Activated B cell treated with CpG ODN at 0.5 μM for 24 hours (primary cell): ENCODE results near the gene ZMYND15. TPM values are rescaled to one million over a fixed set of nuclear protein-coding genes. Genes with fewer than 3 reads are reported as not detected.
A peak's percentile ranks its signal among the peaks of the same experiment; 100 is the strongest.

Experiments
- ATAC-seq: fragments of 200-7000 bp; cut with Tn5 transposase; one replicate; pipeline ENCODE4 v1.10.0; 2021; ENCODE audit warnings: low read depth, mild to moderate bottlenecking, moderate library complexity
- CTCF ChIA-PET: fragments of 350-600 bp; sonication (Branson Sonifier 250); formaldehyde crosslinking; loops from one replicate; lab custom pipeline; 2021; ENCODE audit warnings: antibody characterized with exemption; lab: Charles Lee
- POLR2A ChIA-PET: fragments of 350-600 bp; sonication (Branson Sonifier 250); formaldehyde crosslinking; loops from one replicate; lab custom pipeline; 2021; ENCODE audit warnings: antibody characterized with exemption; lab: Charles Lee
- DNase-seq: peaks from one replicate; pipeline ENCODE4 v3.0.0; 2022
- H3K27ac Mint-ChIP-seq: one replicate; pipeline ENCODE4 v1.8.0; 2020; ENCODE audit warnings: mixed read lengths
- H3K27me3 Mint-ChIP-seq: one replicate; pipeline ENCODE4 v1.8.0; 2021; ENCODE audit warnings: mixed read lengths
- H3K36me3 Mint-ChIP-seq: one replicate; pipeline ENCODE4 v1.8.0; 2021; ENCODE audit warnings: low read depth, mixed read lengths
- H3K4me1 Mint-ChIP-seq: one replicate; pipeline ENCODE4 v1.8.0; 2021; ENCODE audit warnings: mixed read lengths
- H3K4me3 Mint-ChIP-seq: one replicate; pipeline ENCODE4 v1.8.0; 2020; ENCODE audit warnings: mild to moderate bottlenecking, mixed read lengths
- H3K9me3 Mint-ChIP-seq: one replicate; pipeline ENCODE4 v1.8.0; 2020; ENCODE audit warnings: mixed read lengths
- intact Hi-C: fragments of 100-400 bp; cut with micrococcal nuclease; formaldehyde crosslinking; loops from one replicate; pipeline ENCODE4 v1.15.1; 2024
- total RNA-seq: library from RNA; stranded (reverse); gene quantifications from 2 replicates; pipeline ENCODE4 v1.2.3, GENCODE V29; 2022
- TF ChIP-seq, protein P1 (sequence below): fragments of 200-600 bp; IDR thresholded peaks from one replicate; pipeline ENCODE4 v1.8.0; 2022; ENCODE audit warnings: antibody characterized with exemption, mild to moderate bottlenecking

ZMYND15 gene
- total RNA-seq, 1 donor from 2014 or later = 0.31 TPM

DNA sequence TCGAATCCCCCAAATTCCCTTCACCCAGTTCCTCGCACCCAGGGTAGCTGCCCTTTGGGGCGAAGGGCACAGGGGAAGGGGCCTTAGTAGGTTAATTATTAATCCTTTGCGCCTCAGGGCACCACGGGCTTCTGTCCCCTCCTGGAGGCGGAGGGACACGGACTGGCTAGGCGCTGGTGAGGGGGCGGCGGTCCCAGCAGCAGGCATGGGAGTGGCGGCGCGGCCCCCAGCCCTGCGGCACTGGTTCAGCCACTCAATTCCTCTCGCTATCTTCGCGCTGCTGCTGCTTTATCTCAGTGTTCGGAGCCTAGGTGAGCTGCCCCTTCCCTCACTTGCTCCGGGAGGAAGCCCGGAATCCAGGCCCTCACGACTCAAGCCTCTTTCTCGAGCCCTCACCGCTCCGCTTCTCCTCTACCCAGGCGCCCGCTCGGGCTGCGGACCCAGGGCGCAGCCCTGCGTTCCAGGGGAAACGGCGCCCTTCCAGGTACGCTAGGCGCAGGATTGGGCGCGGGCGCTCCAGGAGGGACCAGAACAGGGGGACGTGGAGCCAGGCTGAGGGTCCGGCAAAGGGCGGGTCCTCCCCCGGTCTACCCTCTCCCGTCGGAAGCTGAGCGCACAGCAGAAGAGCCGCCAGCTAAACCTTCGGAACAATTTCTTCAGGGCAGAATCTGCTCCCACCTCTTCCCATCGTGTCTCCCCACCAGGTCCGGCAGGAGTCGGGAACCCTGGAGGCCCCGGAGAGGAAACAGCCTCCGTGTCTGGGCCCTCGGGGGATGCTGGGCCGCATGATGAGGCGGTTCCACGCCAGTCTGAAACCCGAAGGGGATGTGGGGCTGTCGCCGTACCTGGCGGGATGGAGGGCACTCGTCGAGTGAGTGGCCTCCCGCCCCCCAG is 49.4 kb downstream of the ZMYND15 start, which contains the start of gene GLTPD2:
Gene GLTPD2 (plus strand): TSS at position 158 of the 894 bp plus-strand sequence. CDS start 48 bp downstream, at position 206.
- Mint-ChIP-seq H3K27ac (no peak within 1 kb of the TSS), H3K27me3 (peaks cover 23% of the 10 kb centered on the region)
- intact Hi-C loops = no loop called here

DNA sequence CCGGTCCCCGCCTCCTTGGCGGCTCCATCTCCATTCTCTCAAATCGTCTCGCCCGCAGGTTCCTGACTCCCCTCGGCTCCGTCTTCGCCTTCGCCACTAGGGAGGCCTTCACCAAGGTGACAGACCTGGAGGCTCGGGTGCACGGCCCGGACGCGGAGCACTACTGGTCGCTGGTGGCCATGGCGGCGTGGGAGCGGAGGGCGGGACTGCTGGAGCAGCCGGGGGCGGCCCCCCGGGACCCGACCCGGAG is 50.0 kb downstream of the ZMYND15 start:
- Mint-ChIP-seq H3K4me1 (peaks cover 19% of the 10 kb centered on the region), H3K27me3 (peaks cover 19% of the 10 kb centered on the region), H3K27ac (no peak overlapping the region), H3K9me3 (no peaks in the 10 kb centered on the region), H3K4me3 (peak overlapping the region; percentile 77), H3K36me3 (no peaks in the 10 kb centered on the region)
- intact Hi-C loops = no loop called here
- TF ChIP-seq, protein P1, sequence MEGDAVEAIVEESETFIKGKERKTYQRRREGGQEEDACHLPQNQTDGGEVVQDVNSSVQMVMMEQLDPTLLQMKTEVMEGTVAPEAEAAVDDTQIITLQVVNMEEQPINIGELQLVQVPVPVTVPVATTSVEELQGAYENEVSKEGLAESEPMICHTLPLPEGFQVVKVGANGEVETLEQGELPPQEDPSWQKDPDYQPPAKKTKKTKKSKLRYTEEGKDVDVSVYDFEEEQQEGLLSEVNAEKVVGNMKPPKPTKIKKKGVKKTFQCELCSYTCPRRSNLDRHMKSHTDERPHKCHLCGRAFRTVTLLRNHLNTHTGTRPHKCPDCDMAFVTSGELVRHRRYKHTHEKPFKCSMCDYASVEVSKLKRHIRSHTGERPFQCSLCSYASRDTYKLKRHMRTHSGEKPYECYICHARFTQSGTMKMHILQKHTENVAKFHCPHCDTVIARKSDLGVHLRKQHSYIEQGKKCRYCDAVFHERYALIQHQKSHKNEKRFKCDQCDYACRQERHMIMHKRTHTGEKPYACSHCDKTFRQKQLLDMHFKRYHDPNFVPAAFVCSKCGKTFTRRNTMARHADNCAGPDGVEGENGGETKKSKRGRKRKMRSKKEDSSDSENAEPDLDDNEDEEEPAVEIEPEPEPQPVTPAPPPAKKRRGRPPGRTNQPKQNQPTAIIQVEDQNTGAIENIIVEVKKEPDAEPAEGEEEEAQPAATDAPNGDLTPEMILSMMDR = no peak
- ATAC-seq (no peak), DNase-seq (no peak)
- POLR2A ChIA-PET = interaction anchor here (0.6 to 2.4 kb wide), 15 partner anchors 10 to 369 kb away, joined by 3 to 20 read pairs (median 4); partner anchors contain the start of genes ARRB2, C17orf107, CXCL16 and MED11
- CTCF ChIA-PET = interaction anchor here (0.6 to 2.0 kb wide), 14 partner anchors 10 to 109 kb away, joined by 3 to 17 read pairs (median 4); partner anchors contain the start of genes ARRB2, C17orf107, MED11 and PLD2

More for the DNA sequence above, 49.4 kb downstream of the ZMYND15 start, which contains the start of gene GLTPD2:
- peak within 1 kb of the TSS; percentile 77 for H3K4me3 Mint-ChIP-seq
- ATAC-seq (no peak), DNase-seq (no peak)
- H3K9me3 Mint-ChIP-seq = no peaks in the 10 kb centered on the region
- ChIA-PET CTCF (interaction anchor here (0.6 to 2.0 kb wide), 14 partner anchors 11 to 112 kb away, joined by 3 to 17 read pairs (median 4); partner anchors contain the start of genes ARRB2, C17orf107, MED11 and PLD2), POLR2A (interaction anchor here (0.6 to 2.4 kb wide), 10 partner anchors 11 to 368 kb away, joined by 3 to 20 read pairs (median 6); partner anchors contain the start of genes ARRB2, MED11, PELP1 and PLD2)
- H3K36me3 Mint-ChIP-seq = no peaks in the 10 kb centered on the region
- H3K4me1 Mint-ChIP-seq = peaks cover 19% of the 10 kb centered on the region
- TF ChIP-seq, protein P1 = no peak

DNA sequence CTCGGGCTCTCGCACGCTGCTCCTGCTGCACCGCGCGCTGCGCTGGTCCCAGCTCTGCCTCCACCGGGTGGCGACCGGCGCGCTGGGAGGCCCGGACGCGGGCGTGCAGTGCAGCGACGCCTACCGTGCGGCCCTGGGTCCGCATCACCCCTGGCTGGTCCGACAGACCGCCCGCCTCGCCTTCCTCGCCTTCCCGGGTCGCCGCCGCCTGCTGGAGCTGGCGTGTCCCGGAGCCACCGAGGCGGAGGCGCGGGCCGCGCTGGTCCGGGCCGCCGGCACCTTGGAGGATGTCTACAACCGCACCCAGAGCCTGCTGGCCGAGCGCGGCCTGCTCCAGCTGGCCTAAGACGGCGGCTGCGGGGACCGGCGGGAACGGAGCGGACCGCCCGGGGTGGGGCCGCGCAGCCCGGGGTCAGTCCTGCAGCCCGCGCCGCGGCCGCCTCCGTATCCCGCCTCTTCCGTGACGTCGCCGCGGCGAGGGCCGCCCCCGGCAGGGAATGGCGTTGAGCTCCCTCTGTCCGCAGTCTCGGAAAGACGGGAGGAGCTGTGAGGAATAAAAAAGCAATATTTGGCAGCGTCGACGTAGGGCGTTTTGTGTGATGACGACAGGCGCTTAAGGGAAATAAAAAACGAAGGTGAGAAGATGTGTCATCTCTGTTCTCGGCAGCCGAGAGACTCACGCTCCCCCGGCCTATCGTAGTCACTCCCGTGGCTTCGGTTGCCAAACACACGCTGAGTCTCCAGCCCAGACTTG is 50.5 kb downstream of the ZMYND15 start:
- ChIA-PET POLR2A (interaction anchor here (0.6 to 2.4 kb wide), 16 partner anchors 10 to 369 kb away, joined by 3 to 20 read pairs (median 4); partner anchors contain the start of genes ARRB2, C17orf107, CXCL16 and MED11), CTCF (interaction anchor here (0.6 to 2.0 kb wide), 16 partner anchors 9 to 109 kb away, joined by 3 to 17 read pairs (median 4); partner anchors contain the start of genes ARRB2, C17orf107, MED11 and PLD2)
- DNase-seq (peak; percentile 82), ATAC-seq (peak; percentile 91)
- Mint-ChIP-seq H3K27me3 (peaks cover 18% of the 10 kb centered on the region), H3K4me3 (peak overlapping the region; percentile 89), H3K27ac (peak overlapping the region; percentile 80), H3K4me1 (peaks cover 19% of the 10 kb centered on the region), H3K9me3 (no peaks in the 10 kb centered on the region), H3K36me3 (no peaks in the 10 kb centered on the region)
- TF ChIP-seq, protein P1 = no peak
- intact Hi-C loops = loop anchor here (1.0 to 2.0 kb wide), 6 partner anchors 17 to 223 kb away; partner anchors contain the start of genes ARRB2, MED11 and PLD2

DNA sequence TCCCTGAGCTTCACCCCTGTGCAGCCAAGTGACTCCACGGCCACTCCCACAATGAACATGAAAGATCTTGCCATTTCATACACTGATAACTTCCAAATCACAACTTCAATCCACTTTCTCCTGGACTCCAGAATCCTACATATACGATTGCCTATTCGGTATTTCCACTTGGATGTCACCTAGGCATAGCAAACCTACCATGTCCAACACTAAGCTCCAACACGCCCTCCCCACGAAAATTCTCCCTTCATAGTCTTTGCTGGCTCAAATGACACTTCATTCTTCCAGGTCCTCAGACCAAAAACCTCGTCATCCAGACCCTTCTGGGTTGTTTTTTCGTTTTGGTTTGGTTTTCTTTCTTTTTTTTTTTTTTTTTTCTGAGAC is 51.1 kb downstream of the ZMYND15 start:
- ATAC-seq (no peak), DNase-seq (no peak)
- peaks cover 15% of the 10 kb centered on the region for H3K27me3 Mint-ChIP-seq
- peaks cover 15% of the 10 kb centered on the region for H3K4me1 Mint-ChIP-seq
- H3K9me3 Mint-ChIP-seq = no peaks in the 10 kb centered on the region
- TF ChIP-seq, protein P1 = no peak
- POLR2A ChIA-PET = interaction anchor here (0.6 to 2.4 kb wide), 11 partner anchors 9 to 1965 kb away, joined by 3 to 20 read pairs (median 4); partner anchors contain the start of genes ARRB2, C17orf107, CXCL16 and MED11
- intact Hi-C loops = loop anchor here (1.0 to 2.0 kb wide), 6 partner anchors 17 to 224 kb away; partner anchors contain the start of genes ARRB2, MED11 and PLD2
- H3K4me3 Mint-ChIP-seq = peak overlapping the region; percentile 89
- H3K27ac Mint-ChIP-seq = peak overlapping the region; percentile 44
- CTCF ChIA-PET = interaction anchor here (0.8 to 2.0 kb wide), 12 partner anchors 9 to 83 kb away, joined by 3 to 17 read pairs (median 8); partner anchors contain the start of genes ARRB2, MED11 and PLD2
- H3K36me3 Mint-ChIP-seq = no peaks in the 10 kb centered on the region
